ENCODE data around the gene NLRP3.
A peak's percentile ranks its signal among the peaks of the same experiment; 100 is the strongest.

Gene NLRP3

GRCh38 chr1:247456021-247456420 is 40.0 kb downstream of the NLRP3 start (continued):
- TF ChIP-seq ZFP3 (CRISPR knock-in tag; IDR thresholded peaks at IDR 0.05) (no peak), RARB (CRISPR knock-in tag; IDR thresholded peaks at IDR 0.05) (no peak)

- no peak for TF ChIP-seq PPARA (CRISPR knock-in tag; IDR thresholded peaks at IDR 0.05; ENCODE audit: borderline replicate concordance)
- TF ChIP-seq ZNF8 (CRISPR knock-in tag; IDR thresholded peaks at IDR 0.05), result no peak
- peak; percentile 31 for ATAC-seq
Observed at GRCh38 chr1:247456914-247457639, 41.1 kb downstream of the NLRP3 start.

GRCh38 chr1:247459507-247459906 is 43.5 kb downstream of the NLRP3 start:
- TF ChIP-seq TCF4 (CRISPR knock-in tag; IDR thresholded peaks at IDR 0.05; ENCODE audit: borderline replicate concordance) (no peak), ZFP30 (CRISPR knock-in tag; IDR thresholded peaks at IDR 0.05) (no peak), PPARA (CRISPR knock-in tag; IDR thresholded peaks at IDR 0.05; ENCODE audit: borderline replicate concordance) (no peak), SNAI2 (CRISPR knock-in tag; IDR thresholded peaks at IDR 0.05) (no peak), ESRRG (CRISPR knock-in tag; IDR thresholded peaks at IDR 0.05) (no peak), CSRNP3 (CRISPR knock-in tag; IDR thresholded peaks at IDR 0.05) (no peak), OSR1 (CRISPR knock-in tag; IDR thresholded peaks at IDR 0.05) (no peak), CREB5 (CRISPR knock-in tag; IDR thresholded peaks at IDR 0.05; ENCODE audit: low read depth) (no peak), ZNF565 (CRISPR knock-in tag; conservative IDR thresholded peaks at IDR 0.05; ENCODE audit: low read depth) (no peak), CSDC2 (CRISPR knock-in tag; IDR thresholded peaks at IDR 0.05) (no peak), ZNF70 (CRISPR knock-in tag; IDR thresholded peaks at IDR 0.05) (no peak), ZC3H10 (CRISPR knock-in tag; IDR thresholded peaks at IDR 0.05) (no peak), GLIS3 (CRISPR knock-in tag; IDR thresholded peaks at IDR 0.05) (no peak), PATZ1 (CRISPR knock-in tag; IDR thresholded peaks at IDR 0.05; ENCODE audit: borderline replicate concordance) (no peak), TOX (CRISPR knock-in tag; IDR thresholded peaks at IDR 0.05; ENCODE audit: borderline replicate concordance) (no peak), TSHZ2 (CRISPR knock-in tag; IDR thresholded peaks at IDR 0.05) (no peak), BACH2 (CRISPR knock-in tag; IDR thresholded peaks at IDR 0.05; ENCODE audit: borderline replicate concordance) (no peak), RARB (CRISPR knock-in tag; IDR thresholded peaks at IDR 0.05) (no peak)
- ATAC-seq, result no peak

GRCh38 chr1:247465796-247466195 is 49.8 kb downstream of the NLRP3 start:
- no peak for ATAC-seq
- TF ChIP-seq PPARA (CRISPR knock-in tag; IDR thresholded peaks at IDR 0.05; ENCODE audit: borderline replicate concordance), result no peak
- TF ChIP-seq CSDC2 (CRISPR knock-in tag; IDR thresholded peaks at IDR 0.05), result no peak
- no peak for TF ChIP-seq TCF4 (CRISPR knock-in tag; IDR thresholded peaks at IDR 0.05; ENCODE audit: borderline replicate concordance)
- TF ChIP-seq POU6F1 (CRISPR knock-in tag; IDR thresholded peaks at IDR 0.05; ENCODE audit: borderline replicate concordance, low read depth), result no peak
- no peak for TF ChIP-seq SNAI2 (CRISPR knock-in tag; IDR thresholded peaks at IDR 0.05)
- no peak for TF ChIP-seq CSRNP3 (CRISPR knock-in tag; IDR thresholded peaks at IDR 0.05)
- no peak for TF ChIP-seq BACH2 (CRISPR knock-in tag; IDR thresholded peaks at IDR 0.05; ENCODE audit: borderline replicate concordance)
- no peak for TF ChIP-seq ZFP30 (CRISPR knock-in tag; IDR thresholded peaks at IDR 0.05)
- no peak for TF ChIP-seq ISL1 (CRISPR knock-in tag; IDR thresholded peaks at IDR 0.05)
- TF ChIP-seq PATZ1 (CRISPR knock-in tag; IDR thresholded peaks at IDR 0.05; ENCODE audit: borderline replicate concordance), result no peak
- no peak for TF ChIP-seq ZNF565 (CRISPR knock-in tag; conservative IDR thresholded peaks at IDR 0.05; ENCODE audit: low read depth)
- TF ChIP-seq OSR1 (CRISPR knock-in tag; IDR thresholded peaks at IDR 0.05), result no peak
- no peak for TF ChIP-seq ZNF8 (CRISPR knock-in tag; IDR thresholded peaks at IDR 0.05)
- no peak for TF ChIP-seq ZNF70 (CRISPR knock-in tag; IDR thresholded peaks at IDR 0.05)
- no peak for TF ChIP-seq ESRRG (CRISPR knock-in tag; IDR thresholded peaks at IDR 0.05)
- no peak for TF ChIP-seq GLIS3 (CRISPR knock-in tag; IDR thresholded peaks at IDR 0.05)
- no peak for TF ChIP-seq TOX (CRISPR knock-in tag; IDR thresholded peaks at IDR 0.05; ENCODE audit: borderline replicate concordance)

Data from SK-N-SH treated with all-trans-retinoic acid at 6 μM for 48 hours (cell line).